Neural cell (in vitro differentiated cells): ENCODE results near the gene RAB11FIP4. TPM values are rescaled to one million over a fixed set of nuclear protein-coding genes. Genes with fewer than 3 reads are reported as not detected.

Experiments used
- H2AFZ ChIP-seq: fragments of 200-600, 300-800 bp; sonication (generic), shearing (Covaris generic); 2 replicates; pipeline ENCODE4 v1.6.0; 2014; ENCODE audit warnings: low read depth, mild to moderate bottlenecking, antibody characterized with exemption, low read length, moderate library complexity
- H3F3A ChIP-seq: fragments of 200-600 bp; shearing (Covaris generic); 2 replicates; pipeline ENCODE4 v1.6.1; 2016; ENCODE audit warnings: mild to moderate bottlenecking, moderate library complexity, mixed read lengths, antibody characterized with exemption, low read length; ENCODE audit not compliant: insufficient read depth, poor library complexity, severe bottlenecking
- H3K27ac ChIP-seq: fragments of 200-600, 300-800 bp; sonication (generic), shearing (Covaris generic); 2 replicates; pipeline ENCODE4 v1.5.1; 2014; ENCODE audit warnings: mild to moderate bottlenecking, low read length, moderate library complexity
- H3K27me3 ChIP-seq: fragments of 300-800, 200-600 bp; sonication (generic), shearing (Covaris generic); 2 replicates; pipeline ENCODE4 v1.6.0; 2014; ENCODE audit warnings: mild to moderate bottlenecking, low read depth, low read length, moderate library complexity; ENCODE audit not compliant: insufficient read depth
- H3K36me3 ChIP-seq: fragments of 300-800, 200-600 bp; sonication (generic), shearing (Covaris generic); 2 replicates; pipeline ENCODE4 v1.5.1; 2014; ENCODE audit warnings: mild to moderate bottlenecking, antibody characterized with exemption, low read length, moderate library complexity; ENCODE audit not compliant: insufficient read depth
- H3K4me2 ChIP-seq: fragments of 300-800, 200-600 bp; sonication (generic), shearing (Covaris generic); 2 replicates; pipeline ENCODE4 v1.6.0; 2014; ENCODE audit warnings: mild to moderate bottlenecking, low read length
- H3K4me3 ChIP-seq: fragments of 300-800, 200-600 bp; sonication (generic), shearing (Covaris generic); 2 replicates; pipeline ENCODE4 v1.5.1; 2014; ENCODE audit warnings: mild to moderate bottlenecking, low read length, moderate library complexity
- H3K79me2 ChIP-seq: fragments of 200-600 bp; shearing (Covaris generic); replicated peaks from 2 replicates; pipeline ENCODE4 v1.6.0; 2014; ENCODE audit warnings: mild to moderate bottlenecking, low read length, moderate library complexity; ENCODE audit not compliant: insufficient read depth
- H3K9ac ChIP-seq: fragments of 300-800, 200-600 bp; sonication (generic), shearing (Covaris generic); 2 replicates; pipeline ENCODE4 v1.6.1; 2016; ENCODE audit warnings: mild to moderate bottlenecking, low read length, mixed read lengths
- H3K9me2 ChIP-seq: fragments of 200-600 bp; shearing (Covaris generic); 2 replicates; pipeline ENCODE4 v1.6.1; 2016; ENCODE audit warnings: mild to moderate bottlenecking, low read length, mixed read lengths; ENCODE audit not compliant: insufficient read depth
- H3K9me3 ChIP-seq: fragments of 200-600, 300-800 bp; sonication (generic), shearing (Covaris generic); 2 replicates; pipeline ENCODE4 v1.6.1; 2016; ENCODE audit warnings: mild to moderate bottlenecking, mixed run types, low read length, moderate library complexity, mixed read lengths
- H4K20me1 ChIP-seq: fragments of 200-600 bp; shearing (Covaris generic); 2 replicates; pipeline ENCODE4 v1.6.1; 2016; ENCODE audit warnings: mild to moderate bottlenecking, mixed run types; ENCODE audit not compliant: insufficient read depth
- EP300 ChIP-seq: fragments of 450-650 bp; conservative IDR thresholded peaks from 2 replicates; pipeline ENCODE4 v1.6.1; 2014; ENCODE audit warnings: antibody characterized with exemption, mild to moderate bottlenecking, moderate library complexity; ENCODE audit not compliant: poor library complexity, severe bottlenecking
- EZH2 ChIP-seq: fragments of 200-600, 300-800 bp; shearing (Covaris generic), sonication (generic); IDR thresholded peaks from 2 replicates; pipeline ENCODE4 v1.6.1; 2014; ENCODE audit warnings: antibody characterized with exemption, low read length, borderline replicate concordance, mild to moderate bottlenecking; ENCODE audit not compliant: insufficient read depth, poor library complexity, severe bottlenecking
- MXI1 ChIP-seq: fragments of 450-650 bp; conservative IDR thresholded peaks from 2 replicates; pipeline ENCODE4 v1.6.1; 2014; ENCODE audit warnings: antibody characterized with exemption, mild to moderate bottlenecking; ENCODE audit not compliant: poor library complexity, severe bottlenecking
- POLR2AphosphoS5 ChIP-seq: IDR thresholded peaks from 2 replicates; pipeline ENCODE4 v1.6.1; 2012
- RAD21 ChIP-seq: fragments of 450-650 bp; conservative IDR thresholded peaks from 2 replicates; pipeline ENCODE4 v1.6.1; 2014; ENCODE audit warnings: antibody characterized with exemption, mild to moderate bottlenecking, moderate library complexity
- SMC3 ChIP-seq: fragments of 450-650 bp; conservative IDR thresholded peaks from 2 replicates; pipeline ENCODE4 v1.6.1; 2014; ENCODE audit warnings: antibody characterized with exemption, mild to moderate bottlenecking, moderate library complexity; ENCODE audit not compliant: poor library complexity
- TAF1 ChIP-seq: IDR thresholded peaks from 2 replicates; pipeline ENCODE4 v1.6.1; 2012; ENCODE audit warnings: low read depth
- polyA plus RNA-seq: library from polyadenylated mRNA; depleted of rRNA; stranded (reverse); fragments of >200 nt; gene quantifications from 2 replicates; pipeline ENCODE4 v1.2.3, GENCODE V29; 2014
- TF ChIP-seq, protein P1 (sequence below): fragments of 450-650 bp; IDR thresholded peaks from 2 replicates; pipeline ENCODE4 v1.5.1; 2014; ENCODE audit warnings: antibody characterized with exemption, mild to moderate bottlenecking, moderate library complexity; ENCODE audit not compliant: poor library complexity, severe bottlenecking
- TF ChIP-seq, protein P2 (sequence below): IDR thresholded peaks from 2 replicates; pipeline ENCODE4 v1.6.1; 2012; ENCODE audit warnings: borderline replicate concordance

Gene RAB11FIP4
- polyA plus RNA-seq, 1 donor from 2014 or later, result 14.4 TPM

DNA sequence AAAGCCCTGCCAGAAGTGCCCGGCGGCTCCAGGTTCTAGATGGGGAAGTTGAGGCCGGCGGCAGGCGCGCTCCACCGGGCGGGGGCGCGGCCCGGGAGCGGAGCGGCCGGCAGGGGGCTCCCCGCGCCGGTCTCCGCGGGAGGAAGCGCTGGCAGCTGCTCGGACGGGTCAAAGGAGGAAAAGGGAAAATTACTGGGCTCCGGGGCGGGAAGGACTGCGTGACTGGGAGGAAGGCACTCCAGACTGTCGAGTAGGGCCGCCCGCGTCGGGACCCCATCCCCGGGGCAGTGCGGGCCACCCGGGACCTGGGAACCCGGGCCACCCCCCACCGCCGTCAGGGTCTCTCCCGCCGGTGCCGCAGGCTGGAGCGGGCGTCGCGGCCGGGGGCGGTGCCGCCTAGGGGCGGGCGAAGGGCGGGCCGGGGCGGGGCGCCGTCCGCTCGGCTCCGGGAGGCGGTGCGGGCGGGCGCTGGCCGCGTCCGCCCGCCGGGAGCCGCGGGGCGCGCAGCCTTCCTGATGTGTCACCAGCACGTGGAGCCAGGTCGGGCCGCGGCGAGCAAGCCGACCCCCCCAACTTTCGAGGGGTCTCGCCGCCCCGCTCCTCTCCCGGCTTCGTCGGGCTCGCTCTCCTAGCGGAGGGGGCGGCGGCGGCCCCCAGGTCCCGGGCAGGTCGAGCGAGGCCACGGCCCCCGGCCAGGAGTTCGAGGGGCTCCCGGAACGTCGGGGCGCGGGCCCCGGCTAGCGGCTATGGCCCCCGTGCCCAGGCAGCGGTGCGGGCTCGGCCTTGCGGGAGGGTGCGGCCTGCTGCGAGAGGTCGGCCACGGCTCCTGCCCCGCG lies 167.5 kb downstream of the RAB11FIP4 start:
- Histone ChIP-seq H3K4me2 (no peak overlapping the region), H4K20me1 (no peaks in the 10 kb centered on the region), H3K27me3 (peaks cover 39% of the 10 kb centered on the region), H3F3A (no peaks in the 10 kb centered on the region), H3K36me3 (no peaks in the 10 kb centered on the region), H3K9me2 (no peaks in the 10 kb centered on the region), H3K79me2 (no peaks in the 10 kb centered on the region), H3K4me3 (peak overlapping the region; percentile 59), H2AFZ (no peak overlapping the region), H3K9me3 (no peaks in the 10 kb centered on the region), H3K27ac (no peak overlapping the region), H3K9ac (no peak overlapping the region)
- TF ChIP-seq SMC3 (peak; percentile 70), MXI1 (peak; percentile 29), TAF1 (no peak), RAD21 (peak; percentile 56)
- TF ChIP-seq, protein P1, sequence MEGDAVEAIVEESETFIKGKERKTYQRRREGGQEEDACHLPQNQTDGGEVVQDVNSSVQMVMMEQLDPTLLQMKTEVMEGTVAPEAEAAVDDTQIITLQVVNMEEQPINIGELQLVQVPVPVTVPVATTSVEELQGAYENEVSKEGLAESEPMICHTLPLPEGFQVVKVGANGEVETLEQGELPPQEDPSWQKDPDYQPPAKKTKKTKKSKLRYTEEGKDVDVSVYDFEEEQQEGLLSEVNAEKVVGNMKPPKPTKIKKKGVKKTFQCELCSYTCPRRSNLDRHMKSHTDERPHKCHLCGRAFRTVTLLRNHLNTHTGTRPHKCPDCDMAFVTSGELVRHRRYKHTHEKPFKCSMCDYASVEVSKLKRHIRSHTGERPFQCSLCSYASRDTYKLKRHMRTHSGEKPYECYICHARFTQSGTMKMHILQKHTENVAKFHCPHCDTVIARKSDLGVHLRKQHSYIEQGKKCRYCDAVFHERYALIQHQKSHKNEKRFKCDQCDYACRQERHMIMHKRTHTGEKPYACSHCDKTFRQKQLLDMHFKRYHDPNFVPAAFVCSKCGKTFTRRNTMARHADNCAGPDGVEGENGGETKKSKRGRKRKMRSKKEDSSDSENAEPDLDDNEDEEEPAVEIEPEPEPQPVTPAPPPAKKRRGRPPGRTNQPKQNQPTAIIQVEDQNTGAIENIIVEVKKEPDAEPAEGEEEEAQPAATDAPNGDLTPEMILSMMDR, result peak; percentile 74

DNA sequence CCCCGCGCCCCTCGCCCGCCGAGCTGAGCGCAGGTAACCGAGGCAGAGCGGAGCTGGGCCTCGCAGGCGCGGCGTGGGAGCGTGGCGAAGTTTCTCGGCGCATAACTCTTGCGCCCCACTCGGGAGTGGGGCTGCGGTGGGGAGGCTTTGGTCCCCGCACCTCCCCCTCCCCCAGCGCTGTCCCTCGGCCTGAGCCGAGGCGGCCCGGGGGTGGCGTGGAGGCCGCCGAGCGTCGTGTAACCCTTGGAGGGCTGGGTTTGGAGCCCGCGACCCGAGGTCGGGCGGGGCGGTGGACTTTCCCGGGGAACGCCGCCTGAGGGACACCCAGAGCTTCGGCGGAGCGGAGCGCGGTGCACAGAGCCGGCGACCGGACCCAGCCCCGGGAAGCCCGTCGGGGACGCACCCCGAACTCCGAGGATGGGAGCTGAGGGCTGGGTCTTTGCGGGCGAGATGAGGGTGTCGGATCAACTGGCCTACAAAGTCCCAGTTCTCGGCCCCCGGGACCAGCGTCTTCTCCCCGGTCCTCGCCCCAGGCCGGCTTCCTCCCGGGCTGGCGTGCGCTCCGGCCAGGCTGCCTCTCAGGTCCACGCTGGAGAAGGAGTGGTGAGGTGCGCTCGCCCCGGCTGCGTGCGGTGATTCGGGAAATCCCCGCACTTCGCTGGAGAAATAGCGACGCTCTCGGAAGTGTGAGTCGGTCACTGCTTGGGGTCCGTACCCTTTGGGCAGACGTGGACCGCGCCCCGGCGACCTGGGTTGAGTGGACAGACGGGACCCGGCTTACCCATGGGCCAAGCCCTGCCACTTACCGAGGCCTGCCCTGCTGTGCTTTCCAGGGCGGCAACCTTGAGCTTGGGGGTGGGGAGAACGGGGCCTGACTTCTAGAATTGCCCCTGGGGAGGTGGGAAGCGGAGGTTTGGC lies 168.4 kb downstream of the RAB11FIP4 start:
- H3K36me3 ChIP-seq, result no peaks in the 10 kb centered on the region
- H3K4me2 ChIP-seq, result no peak overlapping the region
- H3K79me2 ChIP-seq, result no peaks in the 10 kb centered on the region
- H3K4me3 ChIP-seq, result peak overlapping the region; percentile 38
- H3K27me3 ChIP-seq, result peaks cover 39% of the 10 kb centered on the region
- no peaks in the 10 kb centered on the region for H4K20me1 ChIP-seq
- no peaks in the 10 kb centered on the region for H3F3A ChIP-seq
- H2AFZ ChIP-seq, result no peak overlapping the region
- no peak overlapping the region for H3K27ac ChIP-seq
- H3K9me2 ChIP-seq, result no peaks in the 10 kb centered on the region
- H3K9ac ChIP-seq, result no peak overlapping the region
- no peaks in the 10 kb centered on the region for H3K9me3 ChIP-seq
- no peak for TF ChIP-seq EP300
- TF ChIP-seq, protein P2, sequence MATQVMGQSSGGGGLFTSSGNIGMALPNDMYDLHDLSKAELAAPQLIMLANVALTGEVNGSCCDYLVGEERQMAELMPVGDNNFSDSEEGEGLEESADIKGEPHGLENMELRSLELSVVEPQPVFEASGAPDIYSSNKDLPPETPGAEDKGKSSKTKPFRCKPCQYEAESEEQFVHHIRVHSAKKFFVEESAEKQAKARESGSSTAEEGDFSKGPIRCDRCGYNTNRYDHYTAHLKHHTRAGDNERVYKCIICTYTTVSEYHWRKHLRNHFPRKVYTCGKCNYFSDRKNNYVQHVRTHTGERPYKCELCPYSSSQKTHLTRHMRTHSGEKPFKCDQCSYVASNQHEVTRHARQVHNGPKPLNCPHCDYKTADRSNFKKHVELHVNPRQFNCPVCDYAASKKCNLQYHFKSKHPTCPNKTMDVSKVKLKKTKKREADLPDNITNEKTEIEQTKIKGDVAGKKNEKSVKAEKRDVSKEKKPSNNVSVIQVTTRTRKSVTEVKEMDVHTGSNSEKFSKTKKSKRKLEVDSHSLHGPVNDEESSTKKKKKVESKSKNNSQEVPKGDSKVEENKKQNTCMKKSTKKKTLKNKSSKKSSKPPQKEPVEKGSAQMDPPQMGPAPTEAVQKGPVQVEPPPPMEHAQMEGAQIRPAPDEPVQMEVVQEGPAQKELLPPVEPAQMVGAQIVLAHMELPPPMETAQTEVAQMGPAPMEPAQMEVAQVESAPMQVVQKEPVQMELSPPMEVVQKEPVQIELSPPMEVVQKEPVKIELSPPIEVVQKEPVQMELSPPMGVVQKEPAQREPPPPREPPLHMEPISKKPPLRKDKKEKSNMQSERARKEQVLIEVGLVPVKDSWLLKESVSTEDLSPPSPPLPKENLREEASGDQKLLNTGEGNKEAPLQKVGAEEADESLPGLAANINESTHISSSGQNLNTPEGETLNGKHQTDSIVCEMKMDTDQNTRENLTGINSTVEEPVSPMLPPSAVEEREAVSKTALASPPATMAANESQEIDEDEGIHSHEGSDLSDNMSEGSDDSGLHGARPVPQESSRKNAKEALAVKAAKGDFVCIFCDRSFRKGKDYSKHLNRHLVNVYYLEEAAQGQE, result no peak
- TF ChIP-seq POLR2AphosphoS5, result no peak
- TF ChIP-seq EZH2, result no peak
- no peak for TF ChIP-seq TAF1
- TF ChIP-seq, protein P1, result no peak
- TF ChIP-seq RAD21, result no peak
- no peak for TF ChIP-seq SMC3
- no peak for TF ChIP-seq MXI1
